ENCODE measurements around the gene E4F1. TPM values are rescaled to one million over a fixed set of nuclear protein-coding genes. Genes with fewer than 3 reads are reported as not detected.

The E4F1 gene
- total and polyA plus RNA-seq, 4 donors, result 4.4 to 19.1 (median 13.7) TPM

DNA sequence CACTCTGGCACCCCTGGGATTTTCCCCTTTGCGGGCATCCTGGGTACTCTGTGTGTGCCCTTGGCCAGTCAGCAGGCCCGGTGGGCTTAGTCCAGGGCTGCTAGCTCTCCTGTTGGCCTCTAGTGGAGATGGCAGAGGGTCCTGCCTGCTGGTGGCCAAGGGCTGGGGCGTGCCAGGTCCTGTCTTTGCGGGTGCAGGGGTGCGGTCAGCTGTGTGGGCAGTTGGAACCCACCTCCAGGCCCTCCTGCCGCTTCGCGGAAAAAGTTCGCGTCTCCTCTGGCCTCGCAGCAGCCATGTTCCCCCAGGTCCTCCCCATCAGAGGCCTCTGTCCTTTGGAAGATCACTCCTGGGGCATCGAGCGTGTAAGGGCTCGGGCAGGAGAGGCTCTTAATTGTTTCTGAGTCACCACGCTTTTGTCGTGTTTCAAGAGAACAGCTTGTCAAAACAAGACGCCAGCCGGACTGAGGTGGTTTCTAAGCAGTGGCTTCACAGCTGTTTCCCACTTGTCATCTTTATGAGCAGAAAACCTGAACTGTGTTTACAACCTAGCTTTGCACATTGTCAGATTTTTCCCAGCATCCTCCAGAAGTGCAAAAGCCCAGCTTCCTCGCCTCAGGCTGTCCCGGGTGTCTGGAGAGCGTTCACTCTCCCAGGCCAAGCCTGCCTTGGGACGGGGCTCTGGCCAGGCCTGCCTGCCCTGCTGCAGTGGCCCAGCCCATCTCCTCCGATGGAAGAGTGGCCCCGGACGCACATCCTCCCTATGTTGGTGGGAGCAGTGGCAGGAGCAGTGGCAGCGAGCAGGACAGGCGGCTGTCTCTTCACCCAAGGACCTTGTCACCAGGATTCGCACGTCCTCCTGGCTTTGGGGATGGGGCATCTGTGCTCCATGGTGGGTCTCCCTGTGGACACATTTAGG lies 7.9 kb downstream of the E4F1 start (continued):
- TF ChIP-seq, protein P1, sequence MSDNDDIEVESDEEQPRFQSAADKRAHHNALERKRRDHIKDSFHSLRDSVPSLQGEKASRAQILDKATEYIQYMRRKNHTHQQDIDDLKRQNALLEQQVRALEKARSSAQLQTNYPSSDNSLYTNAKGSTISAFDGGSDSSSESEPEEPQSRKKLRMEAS (IDR thresholded peaks at IDR 0.05), result no peak
- TF ChIP-seq CTCF (IDR thresholded peaks at IDR 0.05; ENCODE audit: low read depth, low read length, missing input control) (no peak), NR2F2 (IDR thresholded peaks at IDR 0.05) (no peak), SP1 (IDR thresholded peaks at IDR 0.05) (no peak), FOXA2 (IDR thresholded peaks at IDR 0.05) (no peak), GABPA (IDR thresholded peaks at IDR 0.05 in 1 of 2, conservative IDR thresholded peaks at IDR 0.05 in 1 of 2) (no peak)

DNA sequence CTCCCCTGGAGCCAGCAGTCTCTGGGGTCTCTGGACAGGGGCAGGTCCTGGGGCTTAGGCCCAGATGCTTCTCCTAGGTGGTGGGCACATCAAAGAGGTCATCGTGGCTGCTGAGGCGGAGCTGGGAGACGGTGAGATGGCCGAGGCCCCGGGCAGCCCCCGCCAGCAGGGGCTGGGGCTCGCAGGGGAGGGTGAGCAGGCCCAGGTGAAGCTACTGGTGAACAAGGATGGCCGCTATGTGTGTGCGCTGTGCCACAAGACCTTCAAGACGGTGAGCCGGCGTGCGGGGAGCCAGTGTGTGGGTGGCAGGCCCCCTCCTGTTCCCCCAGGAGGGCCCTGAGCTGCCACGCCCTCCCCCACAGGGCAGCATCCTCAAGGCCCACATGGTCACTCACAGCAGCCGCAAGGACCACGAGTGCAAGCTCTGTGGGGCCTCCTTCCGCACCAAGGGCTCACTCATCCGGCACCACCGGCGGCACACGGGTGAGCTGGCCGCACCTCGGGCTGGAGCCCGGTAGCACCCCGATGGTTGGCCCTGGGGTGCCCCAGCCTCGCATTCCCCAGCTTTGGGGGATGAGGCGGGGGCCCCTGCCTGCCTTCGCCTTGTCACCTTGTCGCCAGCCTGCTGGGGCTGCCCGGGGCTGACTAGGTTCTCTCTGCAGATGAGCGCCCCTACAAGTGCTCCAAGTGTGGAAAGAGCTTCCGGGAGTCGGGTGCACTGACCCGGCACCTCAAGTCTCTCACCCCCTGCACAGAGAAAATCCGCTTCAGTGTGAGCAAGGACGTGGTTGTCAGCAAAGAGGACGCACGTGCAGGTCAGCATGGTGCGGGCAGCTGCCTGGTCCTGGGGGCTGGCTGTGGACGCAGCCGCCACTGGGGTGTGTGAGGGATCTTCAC lies 9.0 kb downstream of the E4F1 start:
- H3K9ac ChIP-seq (ENCODE audit: low read depth in 1 of 2, low read length in 2 of 2), result no peak overlapping the region
- WGBS, result 93% methylated on average over 41 of the region's 41 CpGs
- no peak overlapping the region for H3K27ac ChIP-seq (ENCODE audit: low read depth in 1 of 2, low read length in 2 of 2)
- peaks cover 0 to 62% (median 30%) of the 10 kb centered on the region in 4 donors for H3K36me3 ChIP-seq (ENCODE audit: control insufficient read depth in 4 of 4, insufficient read depth in 3 of 4, low read depth in 1 of 4, low read length in 3 of 4)
- H3K9me3 ChIP-seq (ENCODE audit: control insufficient read depth in 4 of 4, low read length in 3 of 4), result no peaks in the 10 kb centered on the region
- no peaks in the 10 kb centered on the region for H3K27me3 ChIP-seq (ENCODE audit: control insufficient read depth in 4 of 4, insufficient read depth in 4 of 4, low read length in 3 of 4)
- peaks cover 0 to 13% (median 9%) of the 10 kb centered on the region in 4 donors for H3K4me1 ChIP-seq (ENCODE audit: control insufficient read depth in 4 of 4, insufficient read depth in 4 of 4, low read length in 3 of 4)
- no peak for DNase-seq (ENCODE audit: low spot score)
- H3K4me3 ChIP-seq (ENCODE audit: low read depth in 1 of 3, low read length in 3 of 3), result no peak overlapping the region
- TF ChIP-seq YY1 (IDR thresholded peaks at IDR 0.05) (no peak), GABPA (IDR thresholded peaks at IDR 0.05 in 1 of 2, conservative IDR thresholded peaks at IDR 0.05 in 1 of 2) (no peak), ZBTB33 (IDR thresholded peaks at IDR 0.05) (no peak), SP1 (IDR thresholded peaks at IDR 0.05) (no peak), RAD21 (IDR thresholded peaks at IDR 0.05) (no peak), HNF4A (conservative IDR thresholded peaks at IDR 0.05) (no peak), NR2F2 (IDR thresholded peaks at IDR 0.05) (no peak)

- no peak overlapping the region for H3K9ac ChIP-seq (ENCODE audit: low read depth in 1 of 2, low read length in 2 of 2)
- H3K27me3 ChIP-seq (ENCODE audit: control insufficient read depth in 4 of 4, insufficient read depth in 4 of 4, low read length in 3 of 4), result no peaks in the 10 kb centered on the region
- H3K4me1 ChIP-seq (ENCODE audit: control insufficient read depth in 4 of 4, insufficient read depth in 4 of 4, low read length in 3 of 4), result peaks cover 0 to 14% (median 11%) of the 10 kb centered on the region in 4 donors
- no peak for TF ChIP-seq ZBTB33 (IDR thresholded peaks at IDR 0.05)
- no peak overlapping the region for H3K27ac ChIP-seq (ENCODE audit: low read depth in 1 of 2, low read length in 2 of 2)
- peaks cover 0 to 60% (median 30%) of the 10 kb centered on the region in 4 donors for H3K36me3 ChIP-seq (ENCODE audit: control insufficient read depth in 4 of 4, insufficient read depth in 3 of 4, low read depth in 1 of 4, low read length in 3 of 4)
- H3K9me3 ChIP-seq (ENCODE audit: control insufficient read depth in 4 of 4, low read length in 3 of 4), result no peaks in the 10 kb centered on the region
- DNase-seq (ENCODE audit: low spot score), result no peak
- H3K4me3 ChIP-seq (ENCODE audit: low read depth in 1 of 3, low read length in 3 of 3), result no peak overlapping the region
- 96% methylated on average over 28 of the region's 28 CpGs for WGBS
Measured at GRCh38 chr16:2233046-2233775, 9.8 kb downstream of the E4F1 start.
